ENCODE results near the gene DHX34. TPM values are rescaled to one million over a fixed set of nuclear protein-coding genes. Genes with fewer than 3 reads are reported as not detected.
"Not testable (repeated sequence)": the region's sequence is repeated elsewhere in the genome, so short reads cannot be mapped to it uniquely, and the experiment has no call there.

Gene DHX34
- total and polyA plus RNA-seq, 9 donors: 7.9 to 13.6 (median 11.0) TPM

DNA sequence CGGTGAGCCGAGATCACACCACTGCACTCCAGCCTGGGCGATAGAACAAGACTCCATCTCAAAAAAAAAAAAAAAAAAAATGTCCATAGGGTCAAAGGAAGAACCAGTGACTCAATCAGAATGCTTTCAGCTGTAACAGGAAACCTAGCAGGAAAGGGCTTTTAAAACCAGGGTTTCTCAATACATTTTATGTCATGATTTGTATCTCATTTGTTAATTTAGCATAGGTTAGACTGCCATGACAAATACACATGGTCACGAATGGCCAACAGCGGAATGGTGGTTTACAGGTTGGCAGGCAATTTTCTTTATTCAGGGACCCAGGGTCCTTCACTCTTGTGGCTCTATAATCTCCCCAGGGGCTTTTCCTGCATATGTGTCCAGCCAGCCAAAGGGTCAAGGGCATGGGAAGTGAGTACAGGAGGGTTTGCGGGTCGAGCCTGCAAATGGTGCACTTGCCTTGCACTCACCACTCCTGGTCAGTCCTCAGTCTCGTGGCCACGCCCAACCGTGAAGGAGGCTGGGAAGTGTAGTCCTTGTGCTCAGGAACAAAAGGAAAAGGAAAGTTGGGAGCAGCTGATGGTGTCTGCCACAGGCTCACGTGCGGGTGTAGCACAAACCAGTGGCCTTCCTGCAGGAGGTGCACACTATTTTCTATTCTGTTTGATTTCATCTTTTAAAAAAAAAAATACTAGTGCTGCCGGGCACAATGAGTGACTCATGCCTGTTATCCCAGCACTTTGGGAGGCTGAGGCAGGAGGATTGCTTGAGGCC, 14.8 kb downstream of the DHX34 start:
- Histone ChIP-seq H3K27ac (ENCODE audit: low read length) (no peak overlapping the region), H3K4me3 (ENCODE audit: low read length) (no peak overlapping the region), H3K36me3 (ENCODE audit: control insufficient read depth, insufficient read depth, low read length) (peaks cover 56% of the 10 kb centered on the region), H3K9me3 (replicated peaks; ENCODE audit: control insufficient read depth, low read depth, low read length) (no peaks in the 10 kb centered on the region), H3K4me1 (ENCODE audit: control insufficient read depth, insufficient read depth, low read length) (no peaks in the 10 kb centered on the region), H3K27me3 (ENCODE audit: control insufficient read depth, insufficient read depth, low read length) (no peaks in the 10 kb centered on the region)
- DNase-seq: no peak
- 84% methylated on average over 7 of the region's 13 CpGs for WGBS (ENCODE audit: insufficient coverage)

DNA sequence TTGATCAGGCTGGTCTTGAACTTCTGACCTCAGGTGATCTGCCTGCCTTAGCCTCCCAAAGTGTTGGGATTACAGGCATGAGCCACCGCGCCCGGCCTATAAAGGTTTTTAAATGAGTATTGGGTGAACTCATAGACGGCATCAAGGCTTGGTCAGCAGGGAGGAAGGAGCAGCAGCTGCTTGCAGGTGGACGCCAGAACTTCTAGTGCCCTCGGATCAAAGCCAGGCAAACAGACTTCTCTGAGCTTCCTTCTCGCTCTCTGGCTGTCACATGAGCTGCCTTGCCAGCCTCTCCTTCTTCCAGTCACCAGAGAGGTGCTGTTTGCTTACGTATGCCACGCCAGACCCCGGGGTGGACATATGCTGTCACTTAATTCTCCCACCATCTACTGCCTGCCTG, 16.3 kb downstream of the DHX34 start:
- H3K27ac ChIP-seq (ENCODE audit: low read length): not testable (repeated sequence)
- 86% methylated on average over 4 of the region's 10 CpGs for WGBS (ENCODE audit: insufficient coverage)

DNA sequence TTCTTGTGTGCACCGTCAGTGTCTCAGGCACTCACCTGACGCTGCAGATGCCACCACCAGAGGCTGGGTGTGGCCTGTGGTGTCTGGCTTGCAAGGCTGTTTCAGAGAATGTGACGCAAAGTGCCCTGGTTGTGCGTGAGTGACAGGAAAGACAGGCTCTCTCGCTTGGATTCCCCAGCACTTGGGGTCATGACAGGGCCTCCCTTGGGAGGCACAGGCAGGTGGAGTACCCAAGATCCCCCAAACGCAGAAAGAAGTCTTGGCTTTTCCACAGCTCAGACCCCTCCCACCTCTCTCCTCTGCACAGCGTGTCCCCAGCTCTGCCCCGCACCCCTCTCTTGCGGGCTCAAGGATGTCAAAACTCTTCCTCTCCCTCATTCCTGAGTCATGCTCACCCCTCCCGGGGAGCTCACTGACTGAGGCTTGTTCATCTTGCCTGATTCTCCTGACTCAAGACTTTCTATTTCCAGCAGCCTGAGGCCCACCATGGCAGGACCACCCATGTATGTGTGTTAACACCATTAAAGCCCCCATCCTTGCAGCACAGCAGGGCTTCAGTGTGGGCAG, 21.0 kb downstream of the DHX34 start:
- no peak for DNase-seq

More for the DNA sequence above, 16.3 kb downstream of the DHX34 start:
- DNase-seq; H3K4me3 ChIP-seq (ENCODE audit: low read length); H3K9me3 ChIP-seq (replicated peaks; ENCODE audit: control insufficient read depth, low read depth, low read length); H3K4me1 ChIP-seq (ENCODE audit: control insufficient read depth, insufficient read depth, low read length); H3K27me3 ChIP-seq (ENCODE audit: control insufficient read depth, insufficient read depth, low read length): not testable (repeated sequence)
- H3K36me3 ChIP-seq (ENCODE audit: control insufficient read depth, insufficient read depth, low read length): peaks cover 58% of the 10 kb centered on the region

DNA sequence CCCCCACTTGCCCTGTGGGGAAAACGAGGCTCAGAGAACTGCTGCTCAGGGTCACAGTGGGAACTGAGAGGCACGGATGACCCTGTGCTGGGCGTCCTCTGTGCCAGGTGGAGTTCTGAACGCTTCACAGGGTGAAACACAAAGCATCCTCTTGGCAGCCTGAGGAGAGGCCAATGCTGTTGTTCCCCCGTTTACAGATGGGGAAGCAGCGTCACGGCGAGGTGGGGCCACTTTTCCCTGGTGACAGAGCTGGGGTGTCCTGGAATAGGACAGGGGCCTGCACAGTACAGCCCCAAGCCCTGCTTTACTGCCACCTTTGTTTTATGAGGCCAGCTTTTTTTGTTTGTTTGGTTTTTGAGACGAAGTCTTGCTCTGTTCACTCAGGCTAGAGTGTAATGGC, 22.1 kb downstream of the DHX34 start:
- Histone ChIP-seq H3K36me3 (ENCODE audit: control insufficient read depth, insufficient read depth, low read length) (peaks cover 70% of the 10 kb centered on the region), H3K9me3 (replicated peaks; ENCODE audit: control insufficient read depth, low read depth, low read length) (no peaks in the 10 kb centered on the region), H3K4me1 (ENCODE audit: control insufficient read depth, insufficient read depth, low read length) (no peaks in the 10 kb centered on the region), H3K4me3 (ENCODE audit: low read length) (no peak overlapping the region), H3K27me3 (ENCODE audit: control insufficient read depth, insufficient read depth, low read length) (no peaks in the 10 kb centered on the region), H3K27ac (ENCODE audit: low read length) (no peak overlapping the region)
- no peak for DNase-seq
- 86% methylated on average over 4 of the region's 9 CpGs for WGBS (ENCODE audit: insufficient coverage)

More for the DNA sequence above, 21.0 kb downstream of the DHX34 start:
- Histone ChIP-seq H3K36me3 (ENCODE audit: control insufficient read depth, insufficient read depth, low read length) (peaks cover 58% of the 10 kb centered on the region), H3K4me3 (ENCODE audit: low read length) (no peak overlapping the region), H3K27ac (ENCODE audit: low read length) (no peak overlapping the region), H3K9me3 (replicated peaks; ENCODE audit: control insufficient read depth, low read depth, low read length) (no peaks in the 10 kb centered on the region), H3K4me1 (ENCODE audit: control insufficient read depth, insufficient read depth, low read length) (no peaks in the 10 kb centered on the region), H3K27me3 (ENCODE audit: control insufficient read depth, insufficient read depth, low read length) (no peaks in the 10 kb centered on the region)
- 76% methylated on average over 10 of the region's 10 CpGs for WGBS (ENCODE audit: insufficient coverage)

DNA sequence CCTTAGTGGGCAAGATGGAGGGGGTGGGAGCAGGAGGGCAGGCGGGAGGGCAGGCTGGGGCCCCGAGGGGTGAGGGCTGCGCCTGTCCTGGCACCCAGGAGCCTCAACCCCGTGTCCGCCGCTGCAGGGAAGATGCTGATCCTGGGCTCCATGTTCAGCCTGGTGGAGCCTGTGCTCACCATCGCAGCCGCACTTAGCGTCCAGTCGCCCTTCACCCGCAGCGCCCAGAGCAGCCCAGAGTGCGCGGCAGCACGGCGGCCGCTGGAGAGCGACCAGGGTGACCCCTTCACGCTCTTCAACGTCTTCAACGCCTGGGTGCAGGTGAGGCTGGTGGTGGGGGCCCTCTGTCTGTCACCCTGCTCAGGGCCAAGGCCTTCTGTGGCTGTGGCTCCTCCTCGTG, 23.5 kb downstream of the DHX34 start:
- H3K36me3 ChIP-seq (ENCODE audit: control insufficient read depth, insufficient read depth, low read length): peaks cover 81% of the 10 kb centered on the region
- H3K4me3 ChIP-seq (ENCODE audit: low read length): no peak overlapping the region
- WGBS (ENCODE audit: insufficient coverage): 96% methylated on average over 13 of the region's 22 CpGs
- DNase-seq: no peak
- no peak overlapping the region for H3K27ac ChIP-seq (ENCODE audit: low read length)
- H3K27me3 ChIP-seq (ENCODE audit: control insufficient read depth, insufficient read depth, low read length): no peaks in the 10 kb centered on the region
- no peaks in the 10 kb centered on the region for H3K4me1 ChIP-seq (ENCODE audit: control insufficient read depth, insufficient read depth, low read length)
- H3K9me3 ChIP-seq (replicated peaks; ENCODE audit: control insufficient read depth, low read depth, low read length): no peaks in the 10 kb centered on the region

DNA sequence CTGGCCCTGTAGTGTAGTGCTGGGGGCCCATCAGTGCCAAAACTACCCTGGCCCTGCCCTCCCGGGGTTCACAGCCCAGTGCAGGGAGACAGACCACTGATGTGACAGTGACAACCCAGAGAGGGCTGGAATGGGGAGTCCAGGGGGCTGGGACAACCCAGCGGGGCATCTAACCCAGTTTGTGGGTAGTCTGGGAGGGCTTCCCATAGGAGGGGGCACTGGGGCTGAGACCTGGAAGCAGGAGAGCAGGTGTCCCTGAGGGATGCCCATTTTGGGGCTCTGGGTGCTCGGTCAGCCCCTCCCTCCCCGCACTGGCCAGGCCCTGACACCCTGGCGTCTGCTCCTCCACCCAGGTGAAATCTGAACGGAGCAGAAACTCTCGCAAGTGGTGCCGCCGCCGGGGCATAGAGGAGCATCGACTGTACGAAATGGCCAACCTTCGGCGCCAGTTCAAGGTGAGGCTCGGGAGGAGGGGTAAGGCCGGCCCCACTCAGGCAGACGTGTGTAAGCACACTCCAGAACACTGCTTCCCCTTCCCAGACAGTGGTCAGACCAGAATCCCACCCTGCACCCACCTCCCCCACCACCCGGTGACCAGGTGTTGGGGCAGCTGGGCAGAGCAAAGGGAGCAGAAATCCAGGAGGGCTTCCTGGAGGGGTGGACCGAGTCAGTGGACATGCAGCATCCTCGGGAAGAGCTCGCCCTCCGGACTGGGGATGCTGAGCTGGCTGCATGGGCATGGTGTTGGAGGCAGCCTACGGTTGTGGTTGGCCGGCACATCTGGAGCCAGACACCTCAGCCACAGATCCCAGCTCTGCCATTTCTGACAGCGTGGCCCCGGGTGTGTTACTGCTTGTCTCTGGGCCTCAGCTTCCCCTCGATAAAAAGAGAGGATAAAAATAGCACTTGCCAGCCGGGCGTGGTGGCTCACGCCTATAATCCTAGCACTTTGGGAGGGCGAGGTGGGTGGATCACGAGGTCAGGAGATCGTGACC, 24.4 kb downstream of the DHX34 start:
- WGBS (ENCODE audit: insufficient coverage): 89% methylated on average over 31 of the region's 33 CpGs
- Histone ChIP-seq H3K4me3 (ENCODE audit: low read length) (no peak overlapping the region), H3K36me3 (ENCODE audit: control insufficient read depth, insufficient read depth, low read length) (peaks cover 88% of the 10 kb centered on the region), H3K27ac (ENCODE audit: low read length) (no peak overlapping the region), H3K9me3 (replicated peaks; ENCODE audit: control insufficient read depth, low read depth, low read length) (no peaks in the 10 kb centered on the region), H3K4me1 (ENCODE audit: control insufficient read depth, insufficient read depth, low read length) (no peaks in the 10 kb centered on the region), H3K27me3 (ENCODE audit: control insufficient read depth, insufficient read depth, low read length) (no peaks in the 10 kb centered on the region)
- no peak for DNase-seq

DNA sequence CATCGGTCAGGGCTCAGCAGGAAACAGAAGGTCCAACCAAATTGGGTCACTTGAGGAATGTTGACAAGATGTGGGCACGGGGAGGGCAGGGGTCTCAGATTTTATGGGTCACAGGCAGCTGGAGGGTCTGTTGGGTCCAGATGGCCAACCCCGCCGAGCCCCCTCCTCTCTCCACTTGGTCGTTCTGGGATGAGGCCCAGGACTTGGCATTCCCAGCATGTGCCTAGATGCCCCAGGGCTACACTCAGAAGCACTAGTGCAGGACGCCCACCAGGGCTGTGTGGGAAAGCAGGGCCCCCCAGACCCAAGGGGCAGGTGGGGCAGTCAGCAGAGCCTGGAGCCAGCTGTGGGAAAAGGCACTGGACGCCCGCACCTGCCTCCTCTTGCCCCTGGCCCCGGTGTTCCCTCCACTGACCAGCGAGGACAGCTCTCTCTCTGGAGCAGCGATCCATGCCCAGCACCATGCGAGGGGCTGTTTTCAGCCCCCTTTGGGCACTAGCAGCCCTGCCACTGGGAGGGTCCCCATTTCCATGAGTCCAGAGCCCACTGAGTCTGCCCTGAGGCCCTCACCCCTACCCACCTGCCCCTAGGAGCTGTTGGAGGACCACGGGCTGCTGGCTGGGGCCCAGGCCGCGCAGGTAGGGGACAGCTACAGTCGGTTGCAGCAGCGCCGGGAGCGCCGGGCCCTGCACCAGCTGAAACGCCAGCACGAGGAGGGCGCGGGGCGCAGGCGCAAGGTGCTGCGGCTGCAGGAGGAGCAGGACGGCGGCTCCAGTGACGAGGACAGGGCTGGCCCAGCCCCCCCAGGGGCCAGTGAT, 26.0 kb downstream of the DHX34 start:
- DNase-seq: no peak
- no peak overlapping the region for H3K4me3 ChIP-seq (ENCODE audit: low read length)
- 92% methylated on average over 26 of the region's 30 CpGs for WGBS (ENCODE audit: insufficient coverage)
- H3K4me1 ChIP-seq (ENCODE audit: control insufficient read depth, insufficient read depth, low read length): no peaks in the 10 kb centered on the region
- peaks cover 85% of the 10 kb centered on the region for H3K36me3 ChIP-seq (ENCODE audit: control insufficient read depth, insufficient read depth, low read length)
- no peaks in the 10 kb centered on the region for H3K9me3 ChIP-seq (replicated peaks; ENCODE audit: control insufficient read depth, low read depth, low read length)
- H3K27ac ChIP-seq (ENCODE audit: low read length): no peak overlapping the region
- H3K27me3 ChIP-seq (ENCODE audit: control insufficient read depth, insufficient read depth, low read length): no peaks in the 10 kb centered on the region

DNA sequence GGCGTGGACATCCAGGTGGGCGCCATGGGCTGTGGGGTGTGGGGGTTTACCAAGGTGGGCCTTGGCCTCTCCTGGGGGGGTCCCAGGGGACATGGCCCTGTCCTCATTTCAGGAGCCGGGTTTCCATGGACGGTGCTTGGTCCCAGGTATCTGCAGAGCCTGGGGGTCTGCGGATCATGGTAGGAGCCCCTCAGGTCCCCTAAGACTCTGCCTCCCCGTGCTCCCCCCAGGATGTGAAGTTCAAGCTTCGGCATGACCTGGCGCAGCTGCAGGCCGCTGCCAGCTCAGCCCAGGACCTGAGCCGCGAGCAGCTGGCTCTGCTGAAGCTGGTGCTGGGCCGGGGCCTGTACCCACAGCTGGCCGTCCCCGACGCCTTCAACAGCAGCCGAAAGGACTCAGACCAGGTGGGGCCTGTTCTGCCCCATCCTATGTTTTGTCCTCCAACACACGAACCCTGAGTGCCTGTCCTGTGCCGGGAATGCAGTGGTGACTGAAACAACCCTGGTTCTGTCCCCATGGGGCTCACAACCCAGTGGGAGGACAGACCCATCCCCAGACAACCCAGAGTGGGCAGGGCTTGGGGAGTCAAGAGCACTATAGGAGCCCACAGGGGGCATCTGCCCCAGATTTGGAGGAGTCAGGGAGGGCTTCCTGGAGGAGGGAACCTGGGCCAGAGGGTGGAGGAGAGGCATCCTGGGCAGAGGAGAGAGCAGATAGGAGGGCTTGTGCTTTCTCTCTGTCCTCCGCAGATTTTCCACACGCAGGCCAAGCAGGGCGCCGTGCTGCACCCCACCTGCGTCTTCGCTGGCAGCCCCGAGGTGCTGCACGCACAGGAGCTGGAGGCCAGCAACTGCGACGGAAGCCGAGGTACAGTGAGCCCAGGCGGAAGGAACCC, 26.8 kb downstream of the DHX34 start:
- no peak overlapping the region for H3K4me3 ChIP-seq (ENCODE audit: low read length)
- H3K36me3 ChIP-seq (ENCODE audit: control insufficient read depth, insufficient read depth, low read length): peaks cover 87% of the 10 kb centered on the region
- H3K4me1 ChIP-seq (ENCODE audit: control insufficient read depth, insufficient read depth, low read length): no peaks in the 10 kb centered on the region
- no peak for DNase-seq
- H3K27ac ChIP-seq (ENCODE audit: low read length): no peak overlapping the region
- WGBS (ENCODE audit: insufficient coverage): 93% methylated on average over 27 of the region's 30 CpGs
- H3K9me3 ChIP-seq (replicated peaks; ENCODE audit: control insufficient read depth, low read depth, low read length): no peaks in the 10 kb centered on the region
- no peaks in the 10 kb centered on the region for H3K27me3 ChIP-seq (ENCODE audit: control insufficient read depth, insufficient read depth, low read length)

DNA sequence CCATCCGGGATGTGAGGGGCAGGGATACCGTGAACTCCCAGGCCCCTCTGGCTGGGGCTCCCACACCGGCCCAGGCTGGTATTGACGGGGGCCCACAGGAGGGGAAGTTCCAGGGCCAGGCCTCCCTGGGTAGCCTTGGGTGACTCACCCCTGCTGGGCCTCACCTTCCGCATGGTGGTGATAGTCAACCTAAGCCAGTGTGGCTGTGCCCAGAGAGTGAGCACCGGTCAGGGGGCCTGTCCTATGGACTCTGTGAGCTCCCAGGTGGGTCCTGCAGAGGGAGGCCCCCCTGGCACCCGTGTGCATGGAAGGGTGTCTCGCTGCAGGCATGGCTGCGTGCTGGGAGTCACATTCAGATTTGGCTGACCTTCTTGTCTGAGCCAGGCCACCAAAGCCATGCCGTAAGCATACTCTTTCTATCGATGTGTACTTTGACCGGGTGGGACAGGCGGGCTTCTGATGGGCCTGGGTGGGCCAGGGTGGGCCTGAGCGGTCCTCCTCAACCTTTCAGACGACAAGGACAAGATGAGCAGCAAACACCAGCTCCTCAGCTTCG, 27.6 kb downstream of the DHX34 start:
- Histone ChIP-seq H3K27ac (ENCODE audit: low read length) (no peak overlapping the region), H3K9me3 (replicated peaks; ENCODE audit: control insufficient read depth, low read depth, low read length) (no peaks in the 10 kb centered on the region), H3K27me3 (ENCODE audit: control insufficient read depth, insufficient read depth, low read length) (no peaks in the 10 kb centered on the region), H3K36me3 (ENCODE audit: control insufficient read depth, insufficient read depth, low read length) (peaks cover 87% of the 10 kb centered on the region), H3K4me1 (ENCODE audit: control insufficient read depth, insufficient read depth, low read length) (no peaks in the 10 kb centered on the region), H3K4me3 (ENCODE audit: low read length) (no peak overlapping the region)
- 87% methylated on average over 16 of the region's 16 CpGs for WGBS (ENCODE audit: insufficient coverage)
- DNase-seq: no peak

Measured in muscle of leg (tissue), 11 donors.